ENCODE data around the gene DNAJC24. TPM values are rescaled to one million over a fixed set of nuclear protein-coding genes. Genes with fewer than 3 reads are reported as not detected.

The DNAJC24 gene
- total and polyA plus RNA-seq, 4 donors, result 4.9 to 25.4 (median 9.7) TPM

- ATAC-seq (ENCODE audit: insufficient read depth, low FRiP score), result no peak
Observed at GRCh38 chr11:31355817-31356216, 13.8 kb upstream of the DNAJC24 start.

GRCh38 chr11:31361743-31362142, 7.9 kb upstream of the DNAJC24 start:
- WGBS, 2 donors, result 89 to 95% methylated on average over 4 of the region's 4 CpGs
- H3K36me3 ChIP-seq (ENCODE audit: control insufficient read depth in 4 of 4, insufficient read depth in 4 of 4, low read length in 4 of 4), result no peaks in the 10 kb centered on the region
- no peak for ATAC-seq (ENCODE audit: insufficient read depth, low FRiP score)

More at GRCh38 chr11:31355817-31356216, 13.8 kb upstream of the DNAJC24 start:
- TF ChIP-seq CTCF (IDR thresholded peaks at IDR 0.05; ENCODE audit: control extremely low read depth, extremely low read depth), result no peak
- Histone ChIP-seq H3K9ac (ENCODE audit: insufficient read depth in 1 of 2, low read length in 2 of 2) (no peak overlapping the region), H3K27ac (ENCODE audit: low read depth in 1 of 2, low read length in 1 of 2) (no peak overlapping the region), H3K4me1 (ENCODE audit: control insufficient read depth in 5 of 5, insufficient read depth in 5 of 5, low read length in 5 of 5) (no peaks in the 10 kb centered on the region), H3K4me3 (no peak overlapping the region), H3K9me3 (ENCODE audit: control insufficient read depth in 4 of 4, insufficient read depth in 3 of 4, low read length in 3 of 4) (no peaks in the 10 kb centered on the region), H3K27me3 (ENCODE audit: control insufficient read depth in 3 of 3, insufficient read depth in 3 of 3, low read length in 2 of 3) (peaks cover 0 to 5% (median 0%) of the 10 kb centered on the region in 3 donors), H3K36me3 (ENCODE audit: control insufficient read depth in 4 of 4, insufficient read depth in 4 of 4, low read length in 4 of 4) (no peaks in the 10 kb centered on the region)
- DNase-seq, result no peak
- 86 to 91% methylated on average over 5 of the region's 5 CpGs for WGBS, 2 donors

GRCh38 chr11:31366795-31367194, 2.9 kb upstream of the DNAJC24 start:
- ATAC-seq (ENCODE audit: insufficient read depth, low FRiP score) (no peak), DNase-seq (no peak)
- whole genome bisulfite sequencing, 2 donors, result 19 to 50% methylated on average over 4 of the region's 4 CpGs
- Histone ChIP-seq H3K27me3 (ENCODE audit: control insufficient read depth in 3 of 3, insufficient read depth in 3 of 3, low read length in 2 of 3) (peaks cover 0 to 2% (median 0%) of the 10 kb centered on the region in 3 donors), H3K36me3 (ENCODE audit: control insufficient read depth in 4 of 4, insufficient read depth in 4 of 4, low read length in 4 of 4) (no peaks in the 10 kb centered on the region), H3K9me3 (ENCODE audit: control insufficient read depth in 4 of 4, insufficient read depth in 3 of 4, low read length in 3 of 4) (no peaks in the 10 kb centered on the region), H3K4me3 (no peak overlapping the region), H3K9ac (ENCODE audit: insufficient read depth in 1 of 2, low read length in 2 of 2) (no peak overlapping the region), H3K27ac (ENCODE audit: low read depth in 1 of 2, low read length in 1 of 2) (no peak overlapping the region), H3K4me1 (ENCODE audit: control insufficient read depth in 5 of 5, insufficient read depth in 5 of 5, low read length in 5 of 5) (peaks cover 0 to 18% (median 2%) of the 10 kb centered on the region in 5 donors)
- no peak for TF ChIP-seq CTCF (IDR thresholded peaks at IDR 0.05; ENCODE audit: control extremely low read depth, extremely low read depth)

More at GRCh38 chr11:31361743-31362142, 7.9 kb upstream of the DNAJC24 start:
- H3K9me3 ChIP-seq (ENCODE audit: control insufficient read depth in 4 of 4, insufficient read depth in 3 of 4, low read length in 3 of 4), result no peaks in the 10 kb centered on the region
- H3K4me3 ChIP-seq, result no peak overlapping the region
- peaks cover 0 to 2% (median 0%) of the 10 kb centered on the region in 3 donors for H3K27me3 ChIP-seq (ENCODE audit: control insufficient read depth in 3 of 3, insufficient read depth in 3 of 3, low read length in 2 of 3)
- TF ChIP-seq CTCF (IDR thresholded peaks at IDR 0.05; ENCODE audit: control extremely low read depth, extremely low read depth), result no peak
- H3K9ac ChIP-seq (ENCODE audit: insufficient read depth in 1 of 2, low read length in 2 of 2), result no peak overlapping the region
- H3K4me1 ChIP-seq (ENCODE audit: control insufficient read depth in 5 of 5, insufficient read depth in 5 of 5, low read length in 5 of 5), result no peaks in the 10 kb centered on the region
- H3K27ac ChIP-seq (ENCODE audit: low read depth in 1 of 2, low read length in 1 of 2), result no peak overlapping the region
- DNase-seq, result no peak

GRCh38 chr11:31375879-31376278, 6.2 kb downstream of the DNAJC24 start:
- Histone ChIP-seq H3K9me3 (ENCODE audit: control insufficient read depth in 4 of 4, insufficient read depth in 3 of 4, low read length in 3 of 4) (no peaks in the 10 kb centered on the region), H3K27me3 (ENCODE audit: control insufficient read depth in 3 of 3, insufficient read depth in 3 of 3, low read length in 2 of 3) (no peaks in the 10 kb centered on the region), H3K27ac (ENCODE audit: low read depth in 1 of 2, low read length in 1 of 2) (no peak overlapping the region), H3K36me3 (ENCODE audit: control insufficient read depth in 4 of 4, insufficient read depth in 4 of 4, low read length in 4 of 4) (peaks cover 0 to 3% (median under 1%) of the 10 kb centered on the region in 4 donors), H3K9ac (ENCODE audit: insufficient read depth in 1 of 2, low read length in 2 of 2) (no peak overlapping the region), H3K4me1 (ENCODE audit: control insufficient read depth in 5 of 5, insufficient read depth in 5 of 5, low read length in 5 of 5) (peaks cover 0 to 4% (median 0%) of the 10 kb centered on the region in 5 donors), H3K4me3 (no peak overlapping the region)
- no peak for ATAC-seq (ENCODE audit: insufficient read depth, low FRiP score)
- no peak for TF ChIP-seq CTCF (IDR thresholded peaks at IDR 0.05; ENCODE audit: control extremely low read depth, extremely low read depth)
- DNase-seq, result no peak
- WGBS, 2 donors, result 97% methylated on average over 5 of the region's 5 CpGs
